K562 (cell line): ENCODE results near the gene MRRF. TPM values are rescaled to one million over a fixed set of nuclear protein-coding genes. Genes with fewer than 3 reads are reported as not detected.

Source experiments
- CBFA2T2 ChIP-seq: fragments of 450-650 bp; conservative IDR thresholded peaks from 2 replicates; pipeline ENCODE4 v1.6.1; 2017; ENCODE audit warnings: mild to moderate bottlenecking
- DIDO1 ChIP-seq: fragments of 450-650 bp; IDR thresholded peaks from 2 replicates; pipeline ENCODE4 v1.6.1; 2016; ENCODE audit warnings: low read depth, missing biosample characterization, missing genetic modification characterization
- E2F3 ChIP-seq: fragments of 250-450 bp; sonication (Bioruptor Pico); IDR thresholded peaks from 2 replicates; pipeline ENCODE4 v1.4.0; 2020; ENCODE audit warnings: mild to moderate bottlenecking
- EHMT2 ChIP-seq: fragments of 450-650 bp; IDR thresholded peaks from 2 replicates; pipeline ENCODE4 v1.6.1; 2018; ENCODE audit warnings: antibody characterized with exemption
- EP400 ChIP-seq: fragments of 450-650 bp; IDR thresholded peaks from 2 replicates; pipeline ENCODE4 v1.6.1; 2017; ENCODE audit warnings: antibody characterized with exemption, mild to moderate bottlenecking, moderate library complexity
- ETS2 ChIP-seq: IDR thresholded peaks from 2 replicates; pipeline ENCODE4 v1.6.1; 2016; ENCODE audit warnings: borderline replicate concordance, missing genetic modification characterization, mild to moderate bottlenecking, moderate library complexity, missing compliant biosample characterization; ENCODE audit not compliant: poor library complexity, severe bottlenecking
- FOSL1 ChIP-seq: fragments of 200-800 bp; sonication (Bioruptor generic); conservative IDR thresholded peaks from 2 replicates; pipeline ENCODE4 v1.6.1; 2016; ENCODE audit warnings: missing genetic modification characterization, missing compliant biosample characterization
- GABPB1 ChIP-seq: sonication (generic); formaldehyde crosslinking; IDR thresholded peaks from 2 replicates; pipeline ENCODE4 v1.8.0; 2022; ENCODE audit warnings: mild to moderate bottlenecking, missing genetic modification reagents
- HDAC6 ChIP-seq: IDR thresholded peaks from 2 replicates; pipeline ENCODE4 v1.6.1; 2012; ENCODE audit warnings: low read depth, mild to moderate bottlenecking, control low read depth, inconsistent platforms, low read length, moderate library complexity
- HDAC8 ChIP-seq: fragments of 450-650 bp; IDR thresholded peaks from 2 replicates; pipeline ENCODE4 v1.6.1; 2016; ENCODE audit warnings: mild to moderate bottlenecking, missing genetic modification characterization, moderate library complexity, missing compliant biosample characterization
- ILF3 ChIP-seq: fragments of 450-650 bp; IDR thresholded peaks from 2 replicates; pipeline ENCODE4 v1.6.1; 2018; ENCODE audit warnings: antibody characterized with exemption, mild to moderate bottlenecking, moderate library complexity, borderline replicate concordance
- KDM5B ChIP-seq: fragments of 200-600 bp; sonication (generic); IDR thresholded peaks from 2 replicates; pipeline ENCODE4 v1.6.1; 2012; ENCODE audit warnings: low read depth, mild to moderate bottlenecking, moderate library complexity, low read length, control low read depth, inconsistent platforms; ENCODE audit not compliant: insufficient replicate concordance
- MCM2 ChIP-seq: fragments of 450-650 bp; IDR thresholded peaks from 2 replicates; pipeline ENCODE4 v1.6.1; 2017; ENCODE audit warnings: low read depth, mild to moderate bottlenecking
- MIER1 ChIP-seq: fragments of 450-650 bp; IDR thresholded peaks from 2 replicates; pipeline ENCODE4 v1.6.1; 2016; ENCODE audit warnings: antibody characterized with exemption, mild to moderate bottlenecking, low read depth
- POLR3A ChIP-seq: IDR thresholded peaks from 2 replicates; pipeline ENCODE4 v1.6.1; 2011; ENCODE audit warnings: borderline replicate concordance, mild to moderate bottlenecking, moderate library complexity; ENCODE audit not compliant: insufficient read length, insufficient read depth; ENCODE audit errors: extremely low read depth
- PTRF ChIP-seq: fragments of 450-650 bp; IDR thresholded peaks from 2 replicates; pipeline ENCODE4 v1.6.1; 2016; ENCODE audit warnings: mild to moderate bottlenecking, missing genetic modification characterization, missing compliant biosample characterization
- SETDB1 ChIP-seq: IDR thresholded peaks from one replicate; pipeline ENCODE4 v1.6.1; 2012; ENCODE audit warnings: low read length, control low read depth, inconsistent platforms
- SIX5 ChIP-seq, 2 experiments: IDR thresholded peaks; 2 replicates each; pipeline ENCODE4 v1.6.1; 2011; ENCODE audit warnings: low read length in 2 of 2, borderline replicate concordance in 1 of 2, low read depth in 1 of 2, mild to moderate bottlenecking in 1 of 2, moderate library complexity in 1 of 2; ENCODE audit not compliant: insufficient read depth in 1 of 2
- SMAD3 ChIP-seq: fragments of 450-650 bp; formaldehyde crosslinking; conservative IDR thresholded peaks from 2 replicates; pipeline ENCODE4 v1.4.0; 2020; ENCODE audit warnings: mild to moderate bottlenecking
- SMAD4 ChIP-seq: fragments of 250-450 bp; sonication (Bioruptor Pico); conservative IDR thresholded peaks from 2 replicates; pipeline ENCODE4 v1.8.0; 2021; ENCODE audit warnings: inconsistent platforms, mild to moderate bottlenecking, moderate library complexity
- SMARCA5 ChIP-seq: fragments of 450-650 bp; IDR thresholded peaks from 2 replicates; pipeline ENCODE4 v1.6.1; 2016
- TRIM24 ChIP-seq, 2 experiments: fragments of 450-650 bp; IDR thresholded peaks; 2 replicates each; pipeline ENCODE4 v1.6.1; 2016
- ZNF253 ChIP-seq: fragments of 250-450 bp; sonication (Bioruptor Pico); conservative IDR thresholded peaks from 2 replicates; pipeline ENCODE4 v1.6.1; 2021; ENCODE audit warnings: mild to moderate bottlenecking
- ZNF436 ChIP-seq: fragments of 250-450, 450-650 bp; sonication (Bioruptor Pico); formaldehyde crosslinking; IDR thresholded peaks from 2 replicates; pipeline ENCODE4 v1.7.0; 2020; ENCODE audit warnings: mild to moderate bottlenecking
- ZNF644 ChIP-seq: fragments of 200-800 bp; sonication (Bioruptor generic); IDR thresholded peaks from 2 replicates; pipeline ENCODE4 v1.6.1; 2016; ENCODE audit warnings: low read depth, missing genetic modification characterization, missing compliant biosample characterization
- ZNF76 ChIP-seq: fragments of 250-450 bp; sonication (Bioruptor Pico); IDR thresholded peaks from 2 replicates; pipeline ENCODE4 v1.4.0; 2020; ENCODE audit warnings: mild to moderate bottlenecking, moderate library complexity, borderline replicate concordance
- polyA plus RNA-seq, 8 experiments: library from polyadenylated mRNA; depleted of rRNA in 4 of 8; stranded (reverse) in 5 of 8; unstranded in 3 of 8; fragments of >200 nt; fragmentation: Nextera tagmentation in 2 of 8; fragmentation: Illumina TruSeq in 1 of 8; extraction: Ambion mirVana in 2 of 8; extraction: Trizol in 1 of 8; gene quantifications; 2 replicates each; pipeline versions ENCODE4 v1.2.1 to v1.2.3, GENCODE V29; 2011 to 2014; ENCODE audit warnings: inconsistent platforms in 1 of 8, missing spikeins in 1 of 8
- total RNA-seq, 7 experiments: library from RNA; depleted of rRNA in 6 of 7; stranded (reverse); fragments of >200 nt in 6 of 7; fragmentation: Illumina TruSeq in 2 of 7; extraction: Trizol in 2 of 7; gene quantifications; 2 replicates each; pipeline versions ENCODE4 v1.2.1 to v1.2.3, GENCODE V29; 2011 to 2021; ENCODE audit warnings: low replicate concordance in 1 of 7
- TF ChIP-seq, protein P1 (sequence below), 3 experiments: fragments of 200-800 bp in 1 of 3; sonication (Bioruptor generic) in 1 of 3; sonication (generic) in 1 of 3; formaldehyde crosslinking in 1 of 3; IDR thresholded peaks; 2 replicates each; pipeline versions ENCODE4 v1.6.1 to v1.8.0; 2016 to 2022; ENCODE audit warnings: mild to moderate bottlenecking in 2 of 3, missing compliant biosample characterization in 2 of 3, missing genetic modification characterization in 2 of 3, missing genetic modification reagents in 1 of 3
- TF ChIP-seq, protein P2 (sequence below): sonication (generic); formaldehyde crosslinking; IDR thresholded peaks from 2 replicates; pipeline ENCODE4 v1.8.1; 2023; ENCODE audit warnings: mild to moderate bottlenecking, missing genetic modification reagents

Gene MRRF
- total and polyA plus RNA-seq, 9 of the 15 experiments (the other 6 are each of a cell fraction or from before 2014, with no cell fraction given) = 55.0 to 105 (median 81.2) TPM

- no peak for TF ChIP-seq SMAD4 (CRISPR knock-in tag)
- TF ChIP-seq, protein P1, sequence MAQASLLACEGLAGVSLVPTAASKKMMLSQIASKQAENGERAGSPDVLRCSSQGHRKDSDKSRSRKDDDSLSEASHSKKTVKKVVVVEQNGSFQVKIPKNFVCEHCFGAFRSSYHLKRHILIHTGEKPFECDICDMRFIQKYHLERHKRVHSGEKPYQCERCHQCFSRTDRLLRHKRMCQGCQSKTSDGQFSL (CRISPR knock-in tag; IDR thresholded peaks at IDR 0.05) = no peak
- TF ChIP-seq, protein P1 (tag; IDR thresholded peaks at IDR 0.05) = no peak
- no peak for TF ChIP-seq MIER1
- no peak for TF ChIP-seq EP400
- TF ChIP-seq SIX5 (IDR thresholded peaks at IDR 0.05; ENCODE audit: borderline replicate concordance in 1 of 2, insufficient read depth in 1 of 2, low read depth in 1 of 2, low read length in 2 of 2) = no peak
- no peak for TF ChIP-seq HDAC8 (tag)
- no peak for TF ChIP-seq ETS2 (tag)
- TF ChIP-seq EHMT2 = no peak
- TF ChIP-seq TRIM24 (IDR thresholded peaks at IDR 0.05) = no peak
- no peak for TF ChIP-seq ZNF76 (CRISPR knock-in tag)
- no peak for TF ChIP-seq GABPB1 (CRISPR knock-in tag)
- TF ChIP-seq HDAC6 = no peak
- TF ChIP-seq ZNF436 (CRISPR knock-in tag) = peak; percentile 74
- TF ChIP-seq POLR3A = no peak
- no peak for TF ChIP-seq SETDB1
- TF ChIP-seq ZNF644 (tag) = no peak
- no peak for TF ChIP-seq ZNF253 (CRISPR knock-in tag)
- no peak for TF ChIP-seq KDM5B
- no peak for TF ChIP-seq FOSL1 (tag)
- no peak for TF ChIP-seq PTRF
- TF ChIP-seq, protein P2, sequence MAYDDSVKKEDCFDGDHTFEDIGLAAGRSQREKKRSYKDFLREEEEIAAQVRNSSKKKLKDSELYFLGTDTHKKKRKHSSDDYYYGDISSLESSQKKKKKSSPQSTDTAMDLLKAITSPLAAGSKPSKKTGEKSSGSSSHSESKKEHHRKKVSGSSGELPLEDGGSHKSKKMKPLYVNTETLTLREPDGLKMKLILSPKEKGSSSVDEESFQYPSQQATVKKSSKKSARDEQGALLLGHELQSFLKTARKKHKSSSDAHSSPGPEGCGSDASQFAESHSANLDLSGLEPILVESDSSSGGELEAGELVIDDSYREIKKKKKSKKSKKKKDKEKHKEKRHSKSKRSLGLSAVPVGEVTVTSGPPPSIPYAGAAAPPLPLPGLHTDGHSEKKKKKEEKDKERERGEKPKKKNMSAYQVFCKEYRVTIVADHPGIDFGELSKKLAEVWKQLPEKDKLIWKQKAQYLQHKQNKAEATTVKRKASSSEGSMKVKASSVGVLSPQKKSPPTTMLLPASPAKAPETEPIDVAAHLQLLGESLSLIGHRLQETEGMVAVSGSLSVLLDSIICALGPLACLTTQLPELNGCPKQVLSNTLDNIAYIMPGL (CRISPR knock-in tag) = no peak
- peak; percentile 88 for TF ChIP-seq SMARCA5
- peak; percentile 19; the same call in 1 of the 2 replicates for TF ChIP-seq CBFA2T2
- TF ChIP-seq DIDO1 (tag) = no peak
- TF ChIP-seq ILF3 = no peak
- no peak for TF ChIP-seq MCM2
- TF ChIP-seq SMAD3 (CRISPR knock-in tag) = no peak
- no peak for TF ChIP-seq E2F3 (CRISPR knock-in tag)
Measured at GRCh38 chr9:122234022-122234748, 30.5 kb upstream of the MRRF start (continued).
